ENCODE data around the gene CCDC137. TPM values are rescaled to one million over a fixed set of nuclear protein-coding genes. Genes with fewer than 3 reads are reported as not detected.

The CCDC137 gene
- total RNA-seq, 2 donors from 2014 or later = 13.7 to 41.1 TPM

GRCh38 chr17:81705518-81706231 is 39.1 kb downstream of the CCDC137 start:
- no peak overlapping the region for H3K27ac ChIP-seq
- no peak for TF ChIP-seq CTCF (IDR thresholded peaks at IDR 0.05)
- no peak for DNase-seq
- peaks cover 9% of the 10 kb centered on the region for H3K36me3 ChIP-seq
- peaks cover 27% of the 10 kb centered on the region for H3K4me1 ChIP-seq
- no peak overlapping the region for H3K9ac ChIP-seq (ENCODE audit: low read depth in 2 of 2, low read length in 2 of 2)
- no peaks in the 10 kb centered on the region for H3K9me3 ChIP-seq
- intact Hi-C loops (cut with DNase I) = no loop called here
- no peak overlapping the region for H3K4me3 ChIP-seq
- H3K27me3 ChIP-seq = no peaks in the 10 kb centered on the region

GRCh38 chr17:81706232-81706611 is 39.7 kb downstream of the CCDC137 start:
- no peak for TF ChIP-seq CTCF (IDR thresholded peaks at IDR 0.05)
- no peak overlapping the region for H3K4me3 ChIP-seq
- H3K9ac ChIP-seq (ENCODE audit: low read depth in 2 of 2, low read length in 2 of 2) = no peak overlapping the region
- intact Hi-C loops (cut with DNase I) = no loop called here
- H3K4me1 ChIP-seq = peaks cover 31% of the 10 kb centered on the region
- no peaks in the 10 kb centered on the region for H3K9me3 ChIP-seq
- no peak overlapping the region for H3K27ac ChIP-seq
- DNase-seq = no peak
- H3K36me3 ChIP-seq = peaks cover 9% of the 10 kb centered on the region
- H3K27me3 ChIP-seq = no peaks in the 10 kb centered on the region

- Histone ChIP-seq H3K27me3 (no peaks in the 10 kb centered on the region), H3K9me3 (no peaks in the 10 kb centered on the region), H3K4me3 (no peak overlapping the region), H3K9ac (ENCODE audit: low read depth in 2 of 2, low read length in 2 of 2) (no peak overlapping the region), H3K4me1 (peaks cover 28% of the 10 kb centered on the region), H3K36me3 (peaks cover 9% of the 10 kb centered on the region), H3K27ac (no peak overlapping the region)
- TF ChIP-seq CTCF (IDR thresholded peaks at IDR 0.05) = no peak
- intact Hi-C loops (cut with DNase I) = no loop called here
- DNase-seq = no peak
Measured at GRCh38 chr17:81706757-81707624, 40.5 kb downstream of the CCDC137 start.

- TF ChIP-seq CTCF (IDR thresholded peaks at IDR 0.05) = no peak
- no peaks in the 10 kb centered on the region for H3K9me3 ChIP-seq
- peaks cover 9% of the 10 kb centered on the region for H3K36me3 ChIP-seq
- no peak overlapping the region for H3K27ac ChIP-seq
- intact Hi-C loops (cut with DNase I) = no loop called here
- H3K4me1 ChIP-seq = peaks cover 31% of the 10 kb centered on the region
- no peak overlapping the region for H3K9ac ChIP-seq (ENCODE audit: low read depth in 2 of 2, low read length in 2 of 2)
- H3K4me3 ChIP-seq = no peak overlapping the region
- DNase-seq = no peak
- H3K27me3 ChIP-seq = no peaks in the 10 kb centered on the region
Measured at GRCh38 chr17:81707725-81708646, 41.4 kb downstream of the CCDC137 start.

GRCh38 chr17:81708739-81709185 is 42.2 kb downstream of the CCDC137 start:
- H3K4me1 ChIP-seq = peaks cover 38% of the 10 kb centered on the region
- intact Hi-C loops (cut with DNase I) = no loop called here
- DNase-seq = no peak
- H3K27ac ChIP-seq = no peak overlapping the region
- H3K9me3 ChIP-seq = no peaks in the 10 kb centered on the region
- no peak for TF ChIP-seq CTCF (IDR thresholded peaks at IDR 0.05)
- no peak overlapping the region for H3K9ac ChIP-seq (ENCODE audit: low read depth in 2 of 2, low read length in 2 of 2)
- H3K4me3 ChIP-seq = no peak overlapping the region
- peaks cover 9% of the 10 kb centered on the region for H3K36me3 ChIP-seq
- H3K27me3 ChIP-seq = no peaks in the 10 kb centered on the region
